Stimulated activated CD4-positive, alpha-beta T cell treated with anti-CD3 and anti-CD28 coated beads, Interleukin-12 subunit alpha, Interleukin-12 subunit beta, amount 100 ng/mL, for 4 hours (primary cell): Measurements from ENCODE around the gene IPMK.
A peak's percentile ranks its signal among the peaks of the same experiment; 100 is the strongest.

Experiments used
- DNase-seq: peaks from one replicate; pipeline ENCODE4 v3.0.0-alpha.2; 2020

IPMK gene

GRCh38 chr10:58267713-58268453 is at the start of gene IPMK:
Gene IPMK (minus strand): TSS chr10:58267894. CDS start chr10:58267611, 283 bp downstream.
- peak; percentile 92 for DNase-seq

- no peak for DNase-seq
These were observed 49.2 kb upstream of the IPMK start for GRCh38 chr10:58316874-58317273.

- no peak for DNase-seq
These were observed 43.3 kb upstream of the IPMK start for GRCh38 chr10:58311026-58311425.

- DNase-seq = no peak
These were observed 40.0 kb upstream of the IPMK start for GRCh38 chr10:58307676-58308075.

GRCh38 chr10:58305821-58306220 is 38.1 kb upstream of the IPMK start:
- no peak for DNase-seq

- DNase-seq = no peak
These were observed 36.5 kb upstream of the IPMK start for GRCh38 chr10:58304099-58304633.

- no peak for DNase-seq
These were observed 34.6 kb upstream of the IPMK start for GRCh38 chr10:58302254-58302653.

- no peak for DNase-seq
These were observed 33.0 kb upstream of the IPMK start for GRCh38 chr10:58300676-58301075.

GRCh38 chr10:58299580-58299979 is 31.9 kb upstream of the IPMK start:
- peak; percentile 46 for DNase-seq

- no peak for DNase-seq
These were observed 26.3 kb upstream of the IPMK start for GRCh38 chr10:58293989-58294388.

GRCh38 chr10:58291538-58292174 is 24.0 kb upstream of the IPMK start:
- no peak for DNase-seq

GRCh38 chr10:58282615-58283014 is 14.9 kb upstream of the IPMK start:
- DNase-seq = no peak

GRCh38 chr10:58281092-58281752 is 13.5 kb upstream of the IPMK start:
- DNase-seq = no peak

- no peak for DNase-seq
These were observed 12.8 kb upstream of the IPMK start for GRCh38 chr10:58280477-58280876.

- DNase-seq = no peak
These were observed 11.2 kb upstream of the IPMK start for GRCh38 chr10:58278962-58279307.

GRCh38 chr10:58278274-58278961 is 10.7 kb upstream of the IPMK start:
- DNase-seq = no peak

- DNase-seq = no peak
These were observed 8.2 kb upstream of the IPMK start for GRCh38 chr10:58275908-58276307.

GRCh38 chr10:58275261-58275660 is 7.6 kb upstream of the IPMK start:
- DNase-seq = no peak

- DNase-seq = no peak
These were observed 2.1 kb upstream of the IPMK start for GRCh38 chr10:58269782-58270290.

GRCh38 chr10:58268946-58269781 is 1.5 kb upstream of the IPMK start, which contains the start of gene CISD1:
Gene CISD1 (plus strand): TSS chr10:58269162. CDS start chr10:58269274, 112 bp downstream.
- DNase-seq = peak; percentile 91

- DNase-seq = no peak
These were observed 806 bp upstream of the IPMK start for GRCh38 chr10:58268454-58268945.
